ENCODE data around the gene COL12A1. TPM values are rescaled to one million over a fixed set of nuclear protein-coding genes. Genes with fewer than 3 reads are reported as not detected.

Gene COL12A1
- total and polyA plus RNA-seq, 9 of the 15 experiments (the other 6 are each of a cell fraction or from before 2014, with no cell fraction given): 0.11 TPM; not detected in 8

- TF ChIP-seq AFF1 (IDR thresholded peaks at IDR 0.05; ENCODE audit: low read depth in 1 of 2, partially characterized antibody in 2 of 2) (no peak), TAF9B (IDR thresholded peaks at IDR 0.05; ENCODE audit: partially characterized antibody) (no peak), HSF4 (CRISPR knock-in tag; IDR thresholded peaks at IDR 0.05; ENCODE audit: borderline replicate concordance) (no peak), NFRKB (IDR thresholded peaks at IDR 0.05; ENCODE audit: low read depth) (no peak)
Observed at GRCh38 chr6:75183099-75183541, 22.7 kb downstream of the COL12A1 start (continued).

DNA sequence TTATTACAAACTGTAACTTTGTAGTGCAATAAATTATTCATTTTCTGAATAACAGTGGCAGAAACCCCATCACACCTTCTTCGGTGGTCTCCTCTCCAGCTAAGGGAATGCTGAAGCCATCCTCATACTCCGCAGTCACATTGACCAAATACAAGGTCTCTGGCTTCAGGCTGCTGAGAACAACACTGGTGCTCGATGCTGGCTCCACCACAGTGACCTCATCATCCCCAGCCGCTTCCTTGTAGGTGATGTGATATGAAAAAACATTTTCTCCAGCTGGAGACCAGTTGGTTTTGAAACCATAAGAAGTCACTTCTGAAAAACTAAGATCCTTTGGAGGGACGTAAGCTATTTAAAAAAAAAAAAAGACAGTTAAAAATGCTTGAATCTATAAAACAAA lies 25.0 kb downstream of the COL12A1 start:
- Histone ChIP-seq H3K79me2 (ENCODE audit: control insufficient read depth, insufficient read depth, low read length) (no peaks in the 10 kb centered on the region), H3K9me1 (ENCODE audit: control insufficient read depth, insufficient read depth, low read length) (no peaks in the 10 kb centered on the region), H3K4me3 (no peak overlapping the region), H2AFZ (ENCODE audit: low read depth, low read length) (no peak overlapping the region), H3K9ac (ENCODE audit: insufficient read depth in 1 of 2, low read depth in 2 of 2, low read length in 2 of 2) (no peak overlapping the region), H3K27ac (ENCODE audit: extremely low read depth, low read depth, low read length) (no peak overlapping the region), H3K9me3 (replicated peaks; ENCODE audit: control insufficient read depth, insufficient read depth, low read depth, low read length) (no peaks in the 10 kb centered on the region), H3K4me1 (replicated peaks in 1 of 2; ENCODE audit: control insufficient read depth in 2 of 2, insufficient read depth in 2 of 2, low read length in 2 of 2) (no peaks in the 10 kb centered on the region), H4K20me1 (replicated peaks; ENCODE audit: control insufficient read depth, insufficient read depth, low read length) (no peaks in the 10 kb centered on the region), H3K4me2 (ENCODE audit: insufficient read depth, low read length) (no peak overlapping the region), H3K27me3 (ENCODE audit: control insufficient read depth in 2 of 2, insufficient read depth in 2 of 2, low read length in 2 of 2) (no peaks in the 10 kb centered on the region), H3K36me3 (ENCODE audit: control insufficient read depth, insufficient read depth, low read length) (no peaks in the 10 kb centered on the region)
- BruUV-seq (replicated peaks): no TSS peak
- ChIA-PET POLR2A (interaction anchor here (0.5 kb wide), 1 partner anchor 57 kb away, joined by 3 read pairs; no protein-coding TSS in a partner anchor), CTCF (ENCODE audit: low intra/inter-chr PET ratio) (no interaction called here)
- no peak for TF ChIP-seq HIVEP1 (CRISPR knock-in tag; IDR thresholded peaks at IDR 0.05)
- no peak for TF ChIP-seq NR2F6 (CRISPR knock-in tag; IDR thresholded peaks at IDR 0.05)
- no peak for TF ChIP-seq SPI1 (IDR thresholded peaks at IDR 0.05; ENCODE audit: borderline replicate concordance, low read depth, low read length)
- TF ChIP-seq ZNF668 (CRISPR knock-in tag; IDR thresholded peaks at IDR 0.05): no peak
- TF ChIP-seq WHSC1 (IDR thresholded peaks at IDR 0.05; ENCODE audit: low read length): no peak
- in situ Hi-C loops (cut with MboI): no loop called here
- no peak for ATAC-seq
- WGBS (ENCODE audit: insufficient coverage, low coverage, missing lambda C conversion rate): 0% methylated on average over 5 of the region's 5 CpGs
- no peak for FAIRE-seq
- intact Hi-C loops (cut with micrococcal nuclease): no loop called here
- DNase-seq (ENCODE audit: extremely low read depth in 1 of 4, low spot score in 3 of 4): no peak

Measured in K562 (cell line).